Right atrium auricular region (tissue), 2 donors: Measurements from ENCODE around the gene RNLS. TPM values are rescaled to one million over a fixed set of nuclear protein-coding genes. Genes with fewer than 3 reads are reported as not detected.
"Not testable (repeated sequence)": the region's sequence is repeated elsewhere in the genome, so short reads cannot be mapped to it uniquely, and the experiment has no call there.

Experiments used
- DNase-seq: peaks from one replicate; pipeline ENCODE4 v3.0.0-alpha.2; 2019; ENCODE audit warnings: low spot score
- H3K27ac ChIP-seq, 2 donors: fragments of 200-600 bp; sonication (generic); 1 replicate in 1 of 2; 2 replicates in 1 of 2; pipeline ENCODE4 v1.5.1; 2016 to 2019
- H3K27me3 ChIP-seq, 2 donors: fragments of 200-600 bp; sonication (generic); one replicate each; pipeline versions ENCODE4 v1.5.1 to v1.6.0; 2017 to 2019
- H3K36me3 ChIP-seq: fragments of 200-600 bp; sonication (generic); one replicate; pipeline ENCODE4 v1.5.1; 2016
- H3K4me1 ChIP-seq, 2 donors: fragments of 200-600 bp; sonication (generic); one replicate each; pipeline versions ENCODE4 v1.5.1 to v1.6.0; 2017 to 2019
- H3K4me3 ChIP-seq, 2 donors: fragments of 200-600 bp; sonication (generic); 1 replicate in 1 of 2; 2 replicates in 1 of 2; pipeline ENCODE4 v1.5.1; 2017 to 2019; ENCODE audit warnings: mild to moderate bottlenecking in 1 of 2, moderate library complexity in 1 of 2
- H3K9me3 ChIP-seq, 2 donors: fragments of 200-600 bp; sonication (generic); one replicate each; pipeline ENCODE4 v1.5.1; 2019
- CTCF ChIP-seq, 2 donors: fragments of 200-600 bp; sonication (generic); IDR thresholded peaks; one replicate each; pipeline ENCODE4 v1.5.1; 2019; ENCODE audit warnings: antibody characterized with exemption in 2 of 2
- total RNA-seq, 2 donors: library from RNA; depleted of rRNA; stranded (reverse); fragments of >200 nt; gene quantifications; one replicate each; pipeline ENCODE4 v1.1.0, GENCODE V29; 2016

Gene RNLS
- total RNA-seq, 2 donors from 2014 or later, result 14.9 to 26.8 TPM

- Histone ChIP-seq H3K4me3 (no peak overlapping the region), H3K4me1 (no peaks in the 10 kb centered on the region), H3K27me3 (no peaks in the 10 kb centered on the region), H3K27ac (no peak overlapping the region), H3K9me3 (no peaks in the 10 kb centered on the region), H3K36me3 (no peaks in the 10 kb centered on the region)
- DNase-seq, result no peak
- no peak for TF ChIP-seq CTCF (IDR thresholded peaks at IDR 0.05)
Observed at GRCh38 chr10:88312855-88313254, 270.3 kb downstream of the RNLS start.

- TF ChIP-seq CTCF (IDR thresholded peaks at IDR 0.05), result no peak
- no peaks in the 10 kb centered on the region for H3K4me1 ChIP-seq
- no peak overlapping the region for H3K27ac ChIP-seq
- no peaks in the 10 kb centered on the region for H3K9me3 ChIP-seq
- no peaks in the 10 kb centered on the region for H3K36me3 ChIP-seq
- H3K27me3 ChIP-seq, result no peaks in the 10 kb centered on the region
- no peak for DNase-seq
- H3K4me3 ChIP-seq, result no peak overlapping the region
Observed at GRCh38 chr10:88311264-88311663, 271.9 kb downstream of the RNLS start.

- H3K4me1 ChIP-seq, result no peaks in the 10 kb centered on the region
- no peak overlapping the region for H3K27ac ChIP-seq
- no peaks in the 10 kb centered on the region for H3K27me3 ChIP-seq
- H3K9me3 ChIP-seq, result no peaks in the 10 kb centered on the region
- DNase-seq, result no peak
- no peak for TF ChIP-seq CTCF (IDR thresholded peaks at IDR 0.05)
- no peak overlapping the region for H3K4me3 ChIP-seq
- no peaks in the 10 kb centered on the region for H3K36me3 ChIP-seq
Observed at GRCh38 chr10:88309365-88309764, 273.8 kb downstream of the RNLS start.

GRCh38 chr10:88308361-88308760 is 274.8 kb downstream of the RNLS start:
- H3K27me3 ChIP-seq, H3K9me3 ChIP-seq, H3K4me1 ChIP-seq, H3K4me3 ChIP-seq, H3K27ac ChIP-seq, DNase-seq, H3K36me3 ChIP-seq: not testable (repeated sequence)

GRCh38 chr10:88299787-88300186 is 283.3 kb downstream of the RNLS start:
- Histone ChIP-seq H3K27ac (peak overlapping the region in 1 of 2 donors; percentile 31), H3K4me3 (no peak overlapping the region), H3K4me1 (no peaks in the 10 kb centered on the region), H3K27me3 (no peaks in the 10 kb centered on the region), H3K36me3 (no peaks in the 10 kb centered on the region), H3K9me3 (no peaks in the 10 kb centered on the region)
- TF ChIP-seq CTCF (IDR thresholded peaks at IDR 0.05), result no peak
- no peak for DNase-seq

- H3K4me1 ChIP-seq, result no peaks in the 10 kb centered on the region
- H3K27ac ChIP-seq, result no peak overlapping the region
- no peaks in the 10 kb centered on the region for H3K36me3 ChIP-seq
- no peaks in the 10 kb centered on the region for H3K27me3 ChIP-seq
- no peak overlapping the region for H3K4me3 ChIP-seq
- DNase-seq, result no peak
- no peaks in the 10 kb centered on the region for H3K9me3 ChIP-seq
- TF ChIP-seq CTCF (IDR thresholded peaks at IDR 0.05), result no peak
Observed at GRCh38 chr10:88297103-88297502, 286.0 kb downstream of the RNLS start.
